ENCODE data around the gene DENND4B.

GRCh38 chr1:153899509-153899908 is 47.0 kb downstream of the DENND4B start:
- TF ChIP-seq, protein P1, sequence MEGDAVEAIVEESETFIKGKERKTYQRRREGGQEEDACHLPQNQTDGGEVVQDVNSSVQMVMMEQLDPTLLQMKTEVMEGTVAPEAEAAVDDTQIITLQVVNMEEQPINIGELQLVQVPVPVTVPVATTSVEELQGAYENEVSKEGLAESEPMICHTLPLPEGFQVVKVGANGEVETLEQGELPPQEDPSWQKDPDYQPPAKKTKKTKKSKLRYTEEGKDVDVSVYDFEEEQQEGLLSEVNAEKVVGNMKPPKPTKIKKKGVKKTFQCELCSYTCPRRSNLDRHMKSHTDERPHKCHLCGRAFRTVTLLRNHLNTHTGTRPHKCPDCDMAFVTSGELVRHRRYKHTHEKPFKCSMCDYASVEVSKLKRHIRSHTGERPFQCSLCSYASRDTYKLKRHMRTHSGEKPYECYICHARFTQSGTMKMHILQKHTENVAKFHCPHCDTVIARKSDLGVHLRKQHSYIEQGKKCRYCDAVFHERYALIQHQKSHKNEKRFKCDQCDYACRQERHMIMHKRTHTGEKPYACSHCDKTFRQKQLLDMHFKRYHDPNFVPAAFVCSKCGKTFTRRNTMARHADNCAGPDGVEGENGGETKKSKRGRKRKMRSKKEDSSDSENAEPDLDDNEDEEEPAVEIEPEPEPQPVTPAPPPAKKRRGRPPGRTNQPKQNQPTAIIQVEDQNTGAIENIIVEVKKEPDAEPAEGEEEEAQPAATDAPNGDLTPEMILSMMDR (IDR thresholded peaks at IDR 0.05) = no peak
- TF ChIP-seq POLR2AphosphoS5 (IDR thresholded peaks at IDR 0.05) (no peak), POLR2A (IDR thresholded peaks at IDR 0.05; ENCODE audit: low read depth) (no peak)
